Activated CD8-positive, alpha-beta T cell treated with anti-CD3 and anti-CD28 coated beads for 36 hours (primary cell): Measurements from ENCODE around the gene XRCC6. TPM values are rescaled to one million over a fixed set of nuclear protein-coding genes. Genes with fewer than 3 reads are reported as not detected.

Experiments used
- ATAC-seq: fragments of 200-7000 bp; cut with Tn5 transposase; one replicate; pipeline ENCODE4 v1.10.0; 2021; ENCODE audit warnings: mild to moderate bottlenecking, moderate library complexity
- CTCF ChIA-PET: fragments of 350-600 bp; sonication (Branson Sonifier 250); formaldehyde crosslinking; loops from one replicate; lab custom pipeline; 2021; ENCODE audit warnings: antibody characterized with exemption; lab: Charles Lee
- POLR2A ChIA-PET: fragments of 350-600 bp; sonication (Branson Sonifier 250); formaldehyde crosslinking; loops from one replicate; lab custom pipeline; 2021; ENCODE audit warnings: antibody characterized with exemption; lab: Charles Lee
- DNase-seq: peaks from one replicate; pipeline ENCODE4 v3.0.0-alpha.2; 2020
- H3K27ac Mint-ChIP-seq: one replicate; pipeline ENCODE4 v1.8.0; 2021; ENCODE audit warnings: mild to moderate bottlenecking, mixed read lengths
- H3K27me3 Mint-ChIP-seq: one replicate; pipeline ENCODE4 v1.8.0; 2021; ENCODE audit warnings: mixed read lengths
- H3K36me3 Mint-ChIP-seq: one replicate; pipeline ENCODE4 v1.8.0; 2021; ENCODE audit warnings: low read depth, mixed read lengths
- H3K4me1 Mint-ChIP-seq: one replicate; pipeline ENCODE4 v1.8.0; 2021; ENCODE audit warnings: low read depth, mixed read lengths
- H3K4me3 Mint-ChIP-seq: one replicate; pipeline ENCODE4 v1.8.0; 2021; ENCODE audit warnings: mild to moderate bottlenecking, moderate library complexity, mixed read lengths
- H3K9me3 Mint-ChIP-seq: one replicate; pipeline ENCODE4 v1.8.0; 2021; ENCODE audit warnings: mixed read lengths
- CTCF ChIP-seq: fragments of 200-600 bp; IDR thresholded peaks from one replicate; pipeline ENCODE4 v1.8.0; 2022; ENCODE audit warnings: antibody characterized with exemption, mild to moderate bottlenecking
- intact Hi-C: fragments of 100-400 bp; cut with micrococcal nuclease; formaldehyde crosslinking; loops from one replicate; pipeline ENCODE4 v1.10.0; 2022
- total RNA-seq, 2 experiments: library from RNA; stranded (reverse); gene quantifications; one replicate each; pipeline ENCODE4 v1.2.3, GENCODE V29; 2021

XRCC6 gene
- total RNA-seq, 2 experiments from 2014 or later: 424 to 425 TPM

GRCh38 chr22:41579997-41580355, 41.1 kb upstream of the XRCC6 start:
- no peak for TF ChIP-seq CTCF
- Mint-ChIP-seq H3K4me3 (no peak overlapping the region), H3K4me1 (no peaks in the 10 kb centered on the region), H3K9me3 (no peaks in the 10 kb centered on the region), H3K36me3 (peaks cover 9% of the 10 kb centered on the region), H3K27ac (no peak overlapping the region), H3K27me3 (no peaks in the 10 kb centered on the region)
- ChIA-PET POLR2A (interaction anchor here (1.6 to 2.9 kb wide), 2 partner anchors 9 to 20 kb away, joined by 4 to 10 read pairs; partner anchors contain the start of gene PMM1), CTCF (interaction anchor here (1.2 kb wide), 1 partner anchor 177 kb away, joined by 3 read pairs; no protein-coding TSS in a partner anchor)
- DNase-seq: no peak
- ATAC-seq: no peak
- intact Hi-C loops: no loop called here

GRCh38 chr22:41582694-41583093, 38.4 kb upstream of the XRCC6 start:
- intact Hi-C loops: no loop called here
- H3K27me3 Mint-ChIP-seq: no peaks in the 10 kb centered on the region

GRCh38 chr22:41584881-41585280, 36.2 kb upstream of the XRCC6 start:
- Mint-ChIP-seq H3K4me3 (no peak overlapping the region), H3K4me1 (peaks cover 12% of the 10 kb centered on the region), H3K27me3 (no peaks in the 10 kb centered on the region), H3K36me3 (peaks cover 3% of the 10 kb centered on the region), H3K27ac (no peak overlapping the region), H3K9me3 (no peaks in the 10 kb centered on the region)
- CTCF ChIA-PET: no interaction called here
- intact Hi-C loops: no loop called here
- POLR2A ChIA-PET: interaction anchor here (0.6 kb wide), 1 partner anchor 19 kb away, joined by 3 read pairs; no protein-coding TSS in a partner anchor
- DNase-seq (no peak), ATAC-seq (no peak)
- TF ChIP-seq CTCF: no peak

More at GRCh38 chr22:41582694-41583093, 38.4 kb upstream of the XRCC6 start:
- no peak for TF ChIP-seq CTCF
- ChIA-PET CTCF (no interaction called here), POLR2A (no interaction called here)
- peaks cover 3% of the 10 kb centered on the region for H3K36me3 Mint-ChIP-seq
- DNase-seq (no peak), ATAC-seq (no peak)
- H3K27ac Mint-ChIP-seq: no peak overlapping the region
- H3K4me1 Mint-ChIP-seq: peaks cover 2% of the 10 kb centered on the region
- H3K9me3 Mint-ChIP-seq: no peaks in the 10 kb centered on the region
- H3K4me3 Mint-ChIP-seq: no peak overlapping the region

DNA sequence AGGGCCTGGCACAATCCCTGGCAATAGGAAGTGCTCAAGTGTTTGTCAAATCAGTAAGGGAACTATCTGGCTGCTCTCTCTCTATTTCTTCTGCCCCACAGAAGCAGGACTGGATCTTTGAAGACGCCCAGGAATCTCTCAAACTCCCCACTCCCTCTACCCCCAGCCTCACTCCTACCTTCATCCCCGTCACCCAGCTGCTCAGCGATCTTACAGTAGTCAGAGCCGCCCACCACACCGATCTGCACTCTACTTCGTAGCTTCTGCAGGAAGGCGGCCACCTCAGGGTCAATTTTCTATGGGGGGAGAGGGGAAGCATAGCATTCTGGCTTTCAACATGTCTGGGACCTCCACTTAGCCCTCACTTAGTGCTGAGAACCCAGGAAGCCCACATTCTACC, 35.2 kb upstream of the XRCC6 start:
- Mint-ChIP-seq H3K27ac (no peak overlapping the region), H3K4me3 (no peak overlapping the region), H3K4me1 (peaks cover 12% of the 10 kb centered on the region), H3K36me3 (peaks cover 3% of the 10 kb centered on the region), H3K27me3 (no peaks in the 10 kb centered on the region), H3K9me3 (no peaks in the 10 kb centered on the region)
- POLR2A ChIA-PET: interaction anchor here (0.6 to 0.7 kb wide), 2 partner anchors 10 to 105 kb away, joined by 3 read pairs; no protein-coding TSS in a partner anchor
- ATAC-seq: no peak
- no peak for DNase-seq
- TF ChIP-seq CTCF: no peak
- intact Hi-C loops: no loop called here
- CTCF ChIA-PET: interaction anchor here (1.2 kb wide), 1 partner anchor 28 kb away, joined by 3 read pairs; no protein-coding TSS in a partner anchor

DNA sequence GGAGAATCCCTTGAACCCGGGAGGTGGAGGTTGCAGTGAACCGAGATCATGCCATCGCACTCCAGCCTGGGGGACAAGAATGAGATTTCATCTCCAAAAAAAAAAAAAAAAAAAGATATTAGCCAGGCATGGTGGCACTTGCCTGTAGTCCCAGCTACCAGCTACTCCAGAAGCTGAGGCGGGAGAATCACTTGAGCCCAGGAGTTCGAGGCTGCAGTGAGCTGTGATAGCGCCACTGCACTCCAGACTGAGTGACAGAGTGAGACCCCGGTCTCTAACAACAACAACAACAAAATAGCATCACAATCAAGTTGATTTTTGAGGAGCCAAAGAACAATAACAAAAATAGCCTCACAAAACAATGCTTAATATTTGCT, 33.8 kb upstream of the XRCC6 start:
- Mint-ChIP-seq H3K27ac (no peak overlapping the region), H3K4me1 (peaks cover 12% of the 10 kb centered on the region), H3K9me3 (no peaks in the 10 kb centered on the region), H3K36me3 (peaks cover 3% of the 10 kb centered on the region), H3K4me3 (no peak overlapping the region), H3K27me3 (no peaks in the 10 kb centered on the region)
- no peak for ATAC-seq
- intact Hi-C loops: no loop called here
- ChIA-PET POLR2A (interaction anchor here (1.2 kb wide), 1 partner anchor 32 kb away, joined by 3 read pairs; no protein-coding TSS in a partner anchor), CTCF (no interaction called here)
- no peak for DNase-seq
- TF ChIP-seq CTCF: no peak
